T-cell (primary cell): ENCODE results near the gene KHSRP. TPM values are rescaled to one million over a fixed set of nuclear protein-coding genes. Genes with fewer than 3 reads are reported as not detected.

Source experiments
- ATAC-seq, 4 experiments: fragments of 200-7000 bp in 3 of 4; fragments of 150-1000 bp in 1 of 4; cut with Tn5 transposase; replicated peaks in 1 of 4; 1 replicate in 3 of 4; 2 replicates in 1 of 4; pipeline ENCODE4 v1.10.0; 2021; ENCODE audit warnings: moderate library complexity in 3 of 4, mild to moderate bottlenecking in 2 of 4, moderate number of reproducible peaks in 1 of 4
- CTCF ChIA-PET, 2 donors: fragments of 300-600 bp; sonication (Branson Sonifier 250); formaldehyde crosslinking; loops; one replicate each; lab custom pipeline; 2022; ENCODE audit warnings: antibody characterized with exemption in 2 of 2; lab: Charles Lee
- POLR2A ChIA-PET, 2 donors: fragments of 300-600 bp; sonication (Branson Sonifier 250); formaldehyde crosslinking; loops; one replicate each; lab custom pipeline; 2022; ENCODE audit warnings: antibody characterized with exemption in 2 of 2; lab: Charles Lee
- DNase-seq, 35 experiments: peaks; one replicate each; pipeline versions ENCODE4 v3.0.0 to v3.0.0-alpha.2; 2013 to 2023
- H3K27ac ChIP-seq: one replicate; pipeline ENCODE4 v1.5.1; 2013; ENCODE audit warnings: low read length
- H3K27me3 ChIP-seq, 2 experiments: replicated peaks in 1 of 2; 1 replicate in 1 of 2; 2 replicates in 1 of 2; pipeline versions ENCODE4 v1.6.1 to v1.7.0; 2013; ENCODE audit warnings: low read length in 1 of 2, mixed read lengths in 1 of 2; ENCODE audit not compliant: control insufficient read depth in 2 of 2, insufficient read depth in 2 of 2; ENCODE audit errors: extremely low read depth in 1 of 2
- H3K36me3 ChIP-seq, 2 donors: 1 replicate in 1 of 2; 2 replicates in 1 of 2; pipeline versions ENCODE4 v1.6.1 to v1.7.0; 2013; ENCODE audit warnings: low read length in 1 of 2; ENCODE audit not compliant: control insufficient read depth in 2 of 2, insufficient read depth in 1 of 2; ENCODE audit errors: extremely low read depth in 1 of 2
- H3K4me1 ChIP-seq, 2 experiments: 1 replicate in 1 of 2; 2 replicates in 1 of 2; pipeline versions ENCODE4 v1.6.1 to v1.7.0; 2013; ENCODE audit warnings: low read length in 2 of 2, mixed read lengths in 1 of 2; ENCODE audit not compliant: insufficient read depth in 2 of 2, control insufficient read depth in 1 of 2; ENCODE audit errors: extremely low read depth in 1 of 2
- H3K4me3 ChIP-seq, 2 donors: 1 replicate in 1 of 2; 2 replicates in 1 of 2; pipeline versions ENCODE4 v1.5.1 to v1.7.0; 2013; ENCODE audit warnings: mild to moderate bottlenecking in 2 of 2, low read length in 1 of 2, moderate library complexity in 1 of 2; ENCODE audit not compliant: control insufficient read depth in 1 of 2; ENCODE audit errors: extremely low read depth in 1 of 2
- H3K9me3 ChIP-seq: 2 replicates; pipeline ENCODE4 v1.7.0; 2013
- H3K27ac Mint-ChIP-seq, 2 donors: one replicate each; pipeline ENCODE4 v1.8.0; 2020 to 2021; ENCODE audit warnings: mild to moderate bottlenecking in 2 of 2, mixed read lengths in 2 of 2
- H3K27me3 Mint-ChIP-seq, 2 donors: one replicate each; pipeline ENCODE4 v1.8.0; 2021 to 2022; ENCODE audit warnings: mixed read lengths in 2 of 2
- H3K36me3 Mint-ChIP-seq: one replicate; pipeline ENCODE4 v1.8.0; 2021; ENCODE audit warnings: mixed read lengths
- H3K4me1 Mint-ChIP-seq, 3 donors: one replicate each; pipeline ENCODE4 v1.8.0; 2020 to 2022; ENCODE audit warnings: mixed read lengths in 3 of 3, mild to moderate bottlenecking in 1 of 3
- H3K4me3 Mint-ChIP-seq, 3 donors: one replicate each; pipeline ENCODE4 v1.8.0; 2020 to 2022; ENCODE audit warnings: mild to moderate bottlenecking in 3 of 3, mixed read lengths in 3 of 3, moderate library complexity in 3 of 3
- H3K9me3 Mint-ChIP-seq, 3 donors: one replicate each; pipeline ENCODE4 v1.8.0; 2020 to 2022; ENCODE audit warnings: mixed read lengths in 3 of 3
- WGBS: methylation state at CpG from one replicate; pipeline ENCODE4 v1.1.5; 2013; ENCODE audit warnings: missing lambda C conversion rate; ENCODE audit not compliant: insufficient coverage; 5-methylcytosine and 5-hydroxymethylcytosine counted together
- total RNA-seq, 35 experiments: library from RNA in 6 of 35; stranded (reverse) in 6 of 35; fragments of 120-200 nt in 1 of 35; gene quantifications; one replicate each; pipeline versions ENCODE4 v1.2.1 to v1.2.4 and lab custom pipeline; 2013 to 2026

KHSRP gene
- total RNA-seq, 5 donors from 2014 or later (not counting 1 experiment from before 2014, with no cell fraction given) = 147 to 194 (median 189) TPM

- CTCF ChIA-PET = interaction anchor here in 1 of 2 donors (0.5 kb wide), 1 partner anchor 41 kb away, joined by 3 read pairs; no protein-coding TSS in a partner anchor
- Mint-ChIP-seq H3K27me3 (no peaks in the 10 kb centered on the region), H3K27ac (no peak overlapping the region), H3K4me3 (no peak overlapping the region), H3K9me3 (no peaks in the 10 kb centered on the region), H3K36me3 (peaks cover 15% of the 10 kb centered on the region), H3K4me1 (peaks cover 12 to 19% (median 19%) of the 10 kb centered on the region in 3 donors)
- H3K4me1 ChIP-seq = peaks cover 2 to 15% of the 10 kb centered on the region in 2 experiments
- DNase-seq = no peak
- peaks cover 0 to 7% of the 10 kb centered on the region in 2 experiments for H3K27me3 ChIP-seq
- no peak overlapping the region for H3K4me3 ChIP-seq
- 88% methylated on average over 18 of the region's 21 CpGs for WGBS
- POLR2A ChIA-PET = no interaction called here
- no peak for ATAC-seq
- no peak overlapping the region for H3K27ac ChIP-seq
- peaks cover 6 to 26% of the 10 kb centered on the region in 2 donors for H3K36me3 ChIP-seq
- H3K9me3 ChIP-seq = no peaks in the 10 kb centered on the region
These were observed 42.1 kb upstream of the KHSRP start for GRCh38 chr19:6466526-6467248.

GRCh38 chr19:6465663-6466062 lies 41.1 kb upstream of the KHSRP start:
- Mint-ChIP-seq H3K27ac (peak overlapping the region; percentile 31 to 64), H3K4me1 (peaks cover 13 to 19% (median 19%) of the 10 kb centered on the region in 3 donors), H3K4me3 (no peak overlapping the region), H3K9me3 (no peaks in the 10 kb centered on the region), H3K27me3 (no peaks in the 10 kb centered on the region), H3K36me3 (peaks cover 15% of the 10 kb centered on the region)
- Histone ChIP-seq H3K9me3 (no peaks in the 10 kb centered on the region), H3K4me3 (no peak overlapping the region), H3K27me3 (peaks cover 0 to 7% of the 10 kb centered on the region in 2 experiments), H3K4me1 (peaks cover 2 to 19% of the 10 kb centered on the region in 2 experiments), H3K36me3 (peaks cover 4 to 18% of the 10 kb centered on the region in 2 donors), H3K27ac (no peak overlapping the region)
- WGBS = 86% methylated on average over 1 of the region's 8 CpGs
- POLR2A ChIA-PET = no interaction called here
- CTCF ChIA-PET = no interaction called here
- DNase-seq (no peak), ATAC-seq (no peak)

- H3K27me3 Mint-ChIP-seq = no peaks in the 10 kb centered on the region
- POLR2A ChIA-PET = no interaction called here
- H3K27me3 ChIP-seq = peaks cover 0 to 7% of the 10 kb centered on the region in 2 experiments
- H3K4me1 ChIP-seq = peaks cover 2 to 20% of the 10 kb centered on the region in 2 experiments
- peak overlapping the region; percentile 26 to 68 (median 60) for H3K4me3 Mint-ChIP-seq
- no peaks in the 10 kb centered on the region for H3K9me3 Mint-ChIP-seq
- peaks cover under 1 to 13% of the 10 kb centered on the region in 2 donors for H3K36me3 ChIP-seq
- H3K27ac ChIP-seq = no peak overlapping the region
- H3K36me3 Mint-ChIP-seq = peaks cover 12% of the 10 kb centered on the region
- H3K4me3 ChIP-seq = no peak overlapping the region
- CTCF ChIA-PET = interaction anchor here in 1 of 2 donors (0.7 kb wide), 1 partner anchor 527 kb away, joined by 7 read pairs; no protein-coding TSS in a partner anchor
- no peak for ATAC-seq
- H3K9me3 ChIP-seq = no peaks in the 10 kb centered on the region
- no peak for DNase-seq
- WGBS = 69% methylated on average over 3 of the region's 9 CpGs
- peak overlapping the region; percentile 48 to 74 for H3K27ac Mint-ChIP-seq
- peaks cover 20 to 24% (median 23%) of the 10 kb centered on the region in 3 donors for H3K4me1 Mint-ChIP-seq
These were observed 40.4 kb upstream of the KHSRP start for GRCh38 chr19:6465006-6465405.

- ChIA-PET POLR2A (interaction anchor here in 1 of 2 donors (0.6 kb wide), 1 partner anchor 9 kb away, joined by 7 read pairs; no protein-coding TSS in a partner anchor), CTCF (interaction anchor here in 1 of 2 donors (0.7 kb wide), 1 partner anchor 526 kb away, joined by 7 read pairs; no protein-coding TSS in a partner anchor)
- Mint-ChIP-seq H3K4me3 (peak within 1 kb of the TSS; percentile 68 to 74 (median 69)), H3K36me3 (peaks cover 9% of the 10 kb centered on the region), H3K9me3 (no peaks in the 10 kb centered on the region), H3K27ac (peak within 1 kb of the TSS; percentile 74 to 82), H3K4me1 (peaks cover 23 to 26% (median 24%) of the 10 kb centered on the region in 3 donors), H3K27me3 (no peaks in the 10 kb centered on the region)
- H3K4me1 ChIP-seq = peaks cover 2 to 26% of the 10 kb centered on the region in 2 experiments
- ATAC-seq (no peak), DNase-seq (peak in 34 of 35 experiments; percentile 25 to 66 (median 48))
- H3K4me3 ChIP-seq = peak within 1 kb of the TSS; percentile 46 to 49
- H3K9me3 ChIP-seq = no peaks in the 10 kb centered on the region
- H3K27me3 ChIP-seq = peaks cover 0 to 7% of the 10 kb centered on the region in 2 experiments
- peaks cover 0 to 6% of the 10 kb centered on the region in 2 donors for H3K36me3 ChIP-seq
- peak within 1 kb of the TSS; percentile 16 for H3K27ac ChIP-seq
- WGBS = 24% methylated on average over 60 of the region's 65 CpGs
These were observed 39.7 kb upstream of the KHSRP start, which contains the start of gene CRB3 for GRCh38 chr19:6464070-6464873. CRB3 (plus strand) TSS chr19:6464271; CDS start chr19:6464702, 431 bp downstream.

GRCh38 chr19:6460099-6460884 lies 35.7 kb upstream of the KHSRP start:
- Mint-ChIP-seq H3K27me3 (no peaks in the 10 kb centered on the region), H3K4me3 (peak overlapping the region; percentile 88 to 99 (median 97)), H3K4me1 (peaks cover 28 to 31% (median 30%) of the 10 kb centered on the region in 3 donors), H3K27ac (peak overlapping the region; percentile 89 to 94), H3K9me3 (peaks cover 0 to 2% (median 2%) of the 10 kb centered on the region in 3 donors), H3K36me3 (peaks cover 12% of the 10 kb centered on the region)
- H3K9me3 ChIP-seq = no peaks in the 10 kb centered on the region
- peak overlapping the region; percentile 67 for H3K27ac ChIP-seq
- DNase-seq = peak; percentile 91 to 97 (median 96)
- ChIA-PET POLR2A (no interaction called here), CTCF (no interaction called here)
- under 1% methylated on average over 50 of the region's 57 CpGs for WGBS
- peak; percentile 85 to 90 (median 87) for ATAC-seq
- H3K4me1 ChIP-seq = peaks cover 2 to 37% of the 10 kb centered on the region in 2 experiments
- peak overlapping the region; percentile 63 to 93 for H3K4me3 ChIP-seq
- peaks cover 2 to 3% of the 10 kb centered on the region in 2 donors for H3K36me3 ChIP-seq
- H3K27me3 ChIP-seq = peaks cover 0 to 7% of the 10 kb centered on the region in 2 experiments
